Activated T-cell treated with anti-CD3 and anti-CD28 coated beads, Interleukin-2, amount 50 U/mL, for 1 hour (primary cell): Measurements from ENCODE around the gene NMD3.
A peak's percentile ranks its signal among the peaks of the same experiment; 100 is the strongest.
"Not testable (repeated sequence)": the region's sequence is repeated elsewhere in the genome, so short reads cannot be mapped to it uniquely, and the experiment has no call there.

ENCODE experiments used
- DNase-seq: peaks from one replicate; pipeline ENCODE4 v3.0.0-alpha.2; 2020

NMD3 gene

GRCh38 chr3:161220850-161221753, at the start of gene NMD3:
TSS of gene NMD3 (plus strand) at chr3:161221311. CDS start at chr3:161222014, 703 bp downstream.
- DNase-seq, result peak; percentile 92

DNA sequence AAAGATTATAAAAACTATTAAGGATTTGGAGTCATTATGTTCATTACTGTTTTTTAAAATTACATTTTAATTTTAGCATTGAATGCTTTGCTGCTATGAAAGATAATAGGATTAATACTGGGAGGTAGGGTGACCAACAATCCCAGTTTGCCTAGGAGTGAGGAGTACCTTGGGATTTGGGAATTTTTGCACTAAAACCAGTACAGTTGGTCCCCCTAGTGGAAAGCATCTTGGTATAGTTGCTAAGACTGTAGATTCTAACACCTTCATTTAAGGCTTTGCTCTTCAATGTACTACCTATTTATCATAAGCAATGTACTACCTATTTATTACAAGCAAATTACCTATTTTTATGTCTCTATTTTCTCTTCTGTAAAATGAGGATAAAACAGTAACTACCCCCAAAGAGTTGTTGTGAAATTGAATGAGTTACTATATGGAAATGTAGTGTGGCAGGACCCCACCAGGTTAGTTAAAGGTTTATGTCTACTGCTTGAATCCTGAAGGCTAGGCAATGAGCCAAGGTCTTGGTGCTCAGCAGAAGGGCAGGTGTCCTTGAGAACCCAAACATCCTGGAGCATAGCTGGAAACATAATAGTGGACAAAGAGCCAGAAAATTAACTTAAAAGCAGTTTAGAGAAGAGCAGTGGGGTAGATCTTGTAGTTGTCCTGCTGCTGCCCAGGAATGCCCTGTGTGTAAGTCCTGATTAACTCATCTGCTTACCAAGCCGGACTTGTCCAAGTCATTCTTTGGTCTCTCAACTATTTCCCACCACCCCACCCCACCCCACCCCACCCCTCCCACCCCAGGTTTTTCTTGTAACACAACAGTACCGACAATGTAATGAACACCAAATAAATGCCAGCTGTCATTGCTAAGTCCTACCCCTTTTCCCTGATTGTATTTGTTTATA, 49.2 kb upstream of the NMD3 start:
- no peak for DNase-seq

- DNase-seq, result no peak
Measured at GRCh38 chr3:161175506-161175905, 45.6 kb upstream of the NMD3 start.

DNA sequence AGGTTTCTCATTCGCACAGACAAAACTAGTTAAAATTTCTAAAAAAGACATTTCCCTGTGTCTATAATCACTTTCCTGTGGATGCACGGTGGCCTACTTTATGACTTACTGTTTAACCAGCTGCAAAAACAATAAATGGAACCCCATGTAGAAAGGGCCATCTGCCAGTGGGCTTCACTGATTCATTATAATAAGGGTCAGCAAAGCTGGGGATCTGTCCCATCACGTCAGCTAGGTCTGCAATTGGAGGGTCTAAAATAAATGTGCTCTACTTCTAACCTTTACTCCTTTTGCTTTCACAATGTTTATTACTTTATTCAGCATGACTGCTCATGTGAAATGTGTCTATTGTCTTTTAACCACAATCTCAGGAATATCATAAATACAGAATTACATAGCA, 43.1 kb upstream of the NMD3 start:
- no peak for DNase-seq

DNA sequence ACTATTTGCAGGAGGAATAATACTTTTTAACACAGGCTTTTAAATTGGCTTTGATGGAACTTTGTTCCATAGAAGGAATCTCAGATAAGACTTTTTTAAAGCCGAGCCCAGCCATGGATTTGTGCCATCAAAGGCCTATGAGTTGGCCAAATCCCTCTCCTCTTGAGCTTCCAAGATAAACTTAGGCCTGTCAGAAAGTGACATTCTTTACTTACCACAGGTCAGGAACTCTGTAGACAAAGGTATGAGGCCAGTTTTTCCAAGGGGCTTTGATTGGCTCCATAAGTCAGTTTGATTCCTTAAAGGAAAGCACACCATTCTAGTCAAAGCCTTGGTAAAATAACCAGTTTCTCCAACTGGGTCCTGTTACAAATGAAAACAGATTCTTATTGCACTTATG, 39.7 kb upstream of the NMD3 start:
- not testable (repeated sequence) for DNase-seq

GRCh38 chr3:161187046-161187445, 34.1 kb upstream of the NMD3 start:
- no peak for DNase-seq

DNA sequence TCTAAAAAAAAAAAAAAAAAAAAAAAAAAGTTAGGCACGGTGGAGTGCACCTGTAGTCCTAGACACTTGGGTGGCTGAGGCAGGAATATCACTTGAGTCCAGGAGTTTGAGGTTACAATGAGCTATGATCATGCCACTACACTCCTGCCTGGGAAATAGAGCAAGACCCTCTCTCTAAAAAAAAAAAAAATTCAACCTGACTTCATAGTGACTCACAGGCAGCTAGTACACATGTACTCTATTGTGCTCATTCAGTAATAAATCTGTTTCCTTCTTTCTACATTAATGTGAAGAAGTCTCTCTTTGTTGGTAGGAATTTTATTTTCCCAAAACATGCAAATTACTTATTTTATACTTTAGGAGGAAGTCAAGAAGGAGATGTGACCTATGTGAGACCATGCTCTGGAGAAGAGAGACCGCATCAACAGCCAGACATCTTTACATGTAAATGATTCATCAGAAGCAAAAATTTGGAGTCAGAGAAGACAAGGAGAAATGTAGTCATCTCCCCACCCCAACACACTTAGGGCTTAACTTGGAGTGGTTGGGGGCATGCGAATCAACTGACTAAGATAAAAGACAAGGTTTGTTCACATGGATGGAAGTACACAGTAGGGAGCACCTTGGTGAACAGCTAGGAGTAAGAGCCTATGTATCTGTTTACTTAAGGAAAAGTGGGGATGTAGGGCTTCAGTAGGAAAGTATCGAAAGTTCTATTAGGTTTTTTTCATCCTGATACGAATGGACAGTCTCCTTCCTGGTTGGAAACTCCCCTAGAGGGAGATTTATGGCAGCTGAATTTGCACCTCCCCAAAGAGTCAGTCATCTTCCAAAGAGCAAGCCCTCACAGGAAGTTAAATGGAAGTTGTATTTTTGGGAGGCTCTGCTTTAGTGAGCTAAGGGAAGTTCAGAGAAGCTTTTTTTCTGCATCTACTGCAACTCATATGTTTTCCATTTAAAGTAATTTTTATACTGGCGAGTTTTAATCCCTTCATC, 23.0 kb upstream of the NMD3 start:
- no peak for DNase-seq

DNA sequence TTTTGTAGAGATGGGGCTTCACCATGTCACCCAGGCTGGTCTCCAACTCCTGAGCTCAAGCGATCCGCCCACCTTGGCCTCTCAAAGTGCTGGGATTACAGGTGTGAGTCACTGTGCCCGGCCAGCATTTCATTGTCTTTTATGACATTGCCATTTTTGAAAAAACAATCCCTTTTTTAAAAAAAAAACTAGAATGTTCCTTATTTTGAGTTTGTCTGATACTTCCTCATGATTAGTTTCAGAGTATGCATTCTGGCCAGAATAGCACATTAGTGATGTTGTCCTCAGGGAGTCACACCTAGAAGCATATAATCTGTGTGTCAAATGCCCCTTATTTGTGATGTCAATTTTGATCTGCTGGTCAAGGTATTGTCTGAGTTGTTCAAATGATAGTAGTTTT, 21.2 kb upstream of the NMD3 start:
- DNase-seq, result no peak

DNA sequence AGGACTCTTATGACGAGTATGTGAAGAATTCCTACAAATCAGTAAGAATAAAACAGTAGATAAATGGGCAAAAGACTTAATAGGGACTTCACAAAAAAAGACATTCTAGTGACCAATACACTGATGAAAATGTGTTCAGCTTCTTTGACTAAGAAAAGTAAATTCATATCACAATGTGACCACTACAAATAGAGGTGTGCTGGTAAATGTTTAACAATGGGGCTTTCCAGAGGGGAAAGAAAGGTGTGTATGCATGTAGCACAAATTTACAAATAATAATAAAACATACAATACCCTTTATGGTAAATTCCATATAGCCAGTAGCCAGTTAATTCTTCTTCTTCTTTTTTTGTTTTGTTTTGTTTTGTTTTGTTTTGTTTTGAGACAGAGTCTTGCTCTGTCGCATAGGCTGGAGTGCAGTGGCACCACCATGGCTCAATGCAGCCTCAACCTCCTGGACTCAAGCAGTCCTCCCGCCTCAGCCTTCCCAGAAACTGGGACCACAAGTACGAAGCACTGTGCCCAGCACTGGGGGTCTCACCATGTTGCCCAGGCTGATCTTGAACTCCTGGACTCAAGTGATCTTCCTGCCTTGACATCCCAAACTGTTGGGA, 17.5 kb upstream of the NMD3 start:
- no peak for DNase-seq

DNA sequence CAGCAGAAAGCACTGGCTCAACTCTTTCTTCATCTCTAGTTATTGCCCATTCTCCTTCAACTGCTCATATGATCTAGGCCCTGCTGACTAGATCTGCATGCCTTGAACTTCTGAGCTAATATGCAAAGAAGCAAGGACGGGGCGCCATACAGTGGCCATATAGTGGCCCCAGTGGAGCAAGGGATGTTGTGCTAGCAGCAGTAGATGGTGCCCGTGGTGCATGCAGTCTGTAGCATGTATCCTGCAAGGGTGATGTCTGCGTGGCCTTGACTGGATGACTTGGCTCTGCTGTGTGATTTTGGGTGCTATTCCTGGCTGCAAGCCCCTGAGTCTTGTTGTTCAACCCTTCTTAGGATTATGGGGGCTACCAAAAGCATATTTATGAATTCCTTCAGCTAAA, 12.2 kb upstream of the NMD3 start:
- no peak for DNase-seq

GRCh38 chr3:161212171-161212771, 8.8 kb upstream of the NMD3 start:
- DNase-seq, result no peak

GRCh38 chr3:161212906-161213305, 8.2 kb upstream of the NMD3 start:
- DNase-seq, result no peak

DNA sequence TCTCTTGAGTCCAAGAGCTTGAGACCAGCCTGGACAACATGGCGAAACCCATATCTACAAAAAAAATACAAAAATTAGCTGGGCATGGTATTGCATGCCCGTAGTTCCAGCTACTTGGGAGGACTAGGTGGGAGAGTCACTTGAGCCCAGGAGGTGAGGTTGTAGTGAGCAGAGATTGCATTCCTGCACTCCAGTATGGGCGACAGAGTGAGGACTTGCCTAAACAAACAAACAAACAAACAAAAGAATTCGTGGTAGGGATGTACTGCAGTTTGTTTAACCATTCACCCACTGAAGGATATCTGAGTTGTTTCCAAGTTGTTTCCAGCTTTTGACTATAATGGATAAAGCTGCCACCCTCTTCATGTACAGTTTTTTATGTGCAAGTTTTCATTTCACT, 7.5 kb upstream of the NMD3 start:
- no peak for DNase-seq

- DNase-seq, result no peak
Measured at GRCh38 chr3:161215185-161215584, 5.9 kb upstream of the NMD3 start.

DNA sequence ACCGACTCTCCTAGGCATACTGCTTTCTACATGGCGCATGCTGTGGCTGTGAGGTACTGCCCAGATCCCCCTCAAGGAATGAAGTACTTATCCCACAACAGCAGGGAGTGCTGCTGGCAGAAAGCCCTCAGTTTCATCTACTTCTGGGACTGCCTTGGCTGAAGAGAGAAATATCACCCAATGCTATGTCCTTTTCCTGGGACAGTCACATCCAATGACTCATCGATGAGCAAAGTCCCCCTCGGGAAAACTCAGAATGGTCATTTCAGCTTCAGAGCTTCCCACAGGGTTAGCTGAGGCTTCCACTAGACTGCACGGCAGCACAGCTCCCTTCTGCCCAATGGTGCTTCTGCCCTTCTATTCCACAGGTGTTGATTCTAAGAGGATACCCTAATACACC, 3.6 kb upstream of the NMD3 start:
- no peak for DNase-seq

DNA sequence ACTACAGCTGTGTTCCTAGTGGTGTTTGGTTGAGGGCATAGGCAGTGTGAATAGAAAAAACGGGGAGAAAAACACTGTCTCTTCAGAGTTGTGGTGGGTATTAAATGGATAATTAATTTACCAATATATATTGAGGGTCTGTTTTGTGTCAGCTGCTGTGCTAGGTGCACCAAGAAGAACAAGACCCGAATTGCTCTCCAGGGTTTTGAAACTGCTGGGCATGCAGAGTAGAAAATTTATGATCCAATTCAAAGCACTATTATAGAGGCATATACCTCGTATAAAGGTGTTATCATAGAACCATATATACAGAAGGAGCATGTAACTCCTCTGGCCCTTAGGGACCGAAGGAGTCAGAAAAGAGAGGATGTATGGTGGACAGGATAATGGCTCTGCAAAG, 1.6 kb upstream of the NMD3 start:
- no peak for DNase-seq

DNA sequence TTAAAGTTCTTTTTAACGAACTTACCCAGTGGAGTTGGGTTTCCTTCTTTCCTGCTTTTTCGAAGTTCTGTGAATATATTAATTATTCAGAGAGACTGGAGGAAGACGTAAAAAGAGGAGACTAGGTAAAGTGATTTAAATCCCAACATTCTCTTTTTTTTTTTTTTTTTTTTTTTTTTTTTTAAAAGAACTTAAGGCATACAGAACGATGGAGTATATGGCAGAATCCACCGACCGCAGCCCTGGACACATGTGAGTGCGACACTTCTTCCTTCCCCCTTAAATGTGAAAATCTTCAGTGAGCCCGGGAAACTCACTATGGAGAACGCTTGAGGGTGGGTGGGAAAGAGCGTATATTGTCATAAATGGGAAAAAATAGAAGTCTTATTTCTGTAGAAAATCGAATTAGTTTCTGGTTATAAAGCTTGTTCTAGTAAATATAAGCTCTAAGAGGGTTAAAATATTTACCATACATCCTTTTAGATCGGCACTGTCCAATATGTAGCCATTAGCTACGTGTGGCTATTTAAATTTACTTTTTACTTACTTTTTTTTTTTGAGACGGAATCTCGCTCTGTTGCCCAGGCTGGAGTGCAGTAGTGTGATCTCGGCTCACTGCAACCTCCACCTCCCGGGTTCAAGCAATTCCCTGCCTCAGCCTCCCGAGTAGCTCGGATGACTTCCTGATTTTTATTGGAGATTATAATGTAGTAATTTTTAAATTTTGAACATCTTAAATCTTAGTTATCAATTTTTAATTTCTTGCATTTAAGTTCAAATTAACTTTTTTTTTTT, 892 bp downstream of the NMD3 start:
- DNase-seq, result no peak

DNA sequence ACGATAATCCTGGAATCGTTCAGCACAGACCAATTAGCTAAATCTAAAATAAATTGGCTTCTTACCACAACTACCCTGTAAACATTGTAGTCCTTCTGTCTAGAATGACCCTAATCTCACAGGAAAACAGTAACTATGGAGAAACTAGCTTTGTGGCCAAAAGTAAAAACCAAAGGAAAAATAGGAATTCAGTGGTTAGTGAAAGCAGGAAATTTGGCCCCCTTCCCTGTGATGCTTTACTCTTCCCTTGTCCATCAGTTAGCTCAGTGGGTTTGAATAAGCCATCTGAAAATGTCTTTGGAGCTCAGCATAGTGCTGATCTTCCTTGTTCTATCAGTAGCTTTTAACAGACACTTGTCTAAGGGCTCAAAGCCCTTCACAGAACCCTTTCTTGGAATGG, 1.6 kb downstream of the NMD3 start:
- DNase-seq, result no peak

DNA sequence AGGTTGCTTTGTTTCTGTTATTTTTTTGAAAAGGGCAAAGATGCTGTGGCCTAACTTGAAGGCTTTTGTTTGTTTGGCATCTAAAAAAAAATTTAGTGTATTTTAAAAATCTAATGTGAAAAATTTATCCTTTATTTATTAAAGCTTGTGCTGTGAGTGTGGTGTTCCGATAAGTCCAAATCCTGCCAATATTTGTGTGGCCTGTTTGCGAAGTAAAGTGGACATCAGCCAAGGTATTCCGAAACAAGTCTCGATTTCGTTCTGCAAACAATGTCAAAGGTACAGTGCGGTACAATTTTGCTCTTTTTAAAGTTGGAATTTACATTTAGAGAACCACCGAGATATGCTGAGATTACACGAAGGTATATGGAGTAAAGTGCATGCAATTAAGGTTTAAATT, 3.7 kb downstream of the NMD3 start:
- no peak for DNase-seq

GRCh38 chr3:161230621-161231171, 9.6 kb downstream of the NMD3 start:
- DNase-seq, result no peak

DNA sequence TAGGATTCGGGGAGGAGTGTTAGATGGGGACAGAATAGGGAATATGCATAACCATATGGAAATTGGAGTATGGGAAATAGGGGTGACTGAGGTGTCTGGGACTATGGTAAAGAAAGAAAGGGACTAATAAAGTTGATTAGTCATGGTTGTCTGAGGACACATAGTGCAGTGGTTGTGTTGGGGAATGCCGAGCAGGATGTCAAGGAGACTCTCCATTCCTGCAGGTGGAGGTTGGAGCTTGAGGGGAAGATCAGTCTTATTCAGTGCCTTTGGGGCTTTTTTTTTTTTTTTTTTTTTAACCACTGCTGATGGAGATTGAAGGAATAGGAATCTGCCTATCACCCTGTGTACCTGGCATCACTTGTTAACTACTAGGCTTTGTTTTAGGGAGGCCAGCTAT, 10.8 kb downstream of the NMD3 start:
- no peak for DNase-seq
